Activated B cell treated with CpG ODN at 0.5 μM for 24 hours (primary cell): ENCODE results near the gene LMCD1. TPM values are rescaled to one million over a fixed set of nuclear protein-coding genes. Genes with fewer than 3 reads are reported as not detected.

Experiments used
- ATAC-seq: fragments of 200-7000 bp; cut with Tn5 transposase; one replicate; pipeline ENCODE4 v1.10.0; 2021; ENCODE audit warnings: low read depth, mild to moderate bottlenecking, moderate library complexity
- CTCF ChIA-PET: fragments of 350-600 bp; sonication (Branson Sonifier 250); formaldehyde crosslinking; loops from one replicate; lab custom pipeline; 2021; ENCODE audit warnings: antibody characterized with exemption; lab: Charles Lee
- POLR2A ChIA-PET: fragments of 350-600 bp; sonication (Branson Sonifier 250); formaldehyde crosslinking; loops from one replicate; lab custom pipeline; 2021; ENCODE audit warnings: antibody characterized with exemption; lab: Charles Lee
- DNase-seq: peaks from one replicate; pipeline ENCODE4 v3.0.0; 2022
- H3K27ac Mint-ChIP-seq: one replicate; pipeline ENCODE4 v1.8.0; 2020; ENCODE audit warnings: mixed read lengths
- H3K27me3 Mint-ChIP-seq: one replicate; pipeline ENCODE4 v1.8.0; 2021; ENCODE audit warnings: mixed read lengths
- H3K36me3 Mint-ChIP-seq: one replicate; pipeline ENCODE4 v1.8.0; 2021; ENCODE audit warnings: low read depth, mixed read lengths
- H3K4me1 Mint-ChIP-seq: one replicate; pipeline ENCODE4 v1.8.0; 2021; ENCODE audit warnings: mixed read lengths
- H3K4me3 Mint-ChIP-seq: one replicate; pipeline ENCODE4 v1.8.0; 2020; ENCODE audit warnings: mild to moderate bottlenecking, mixed read lengths
- H3K9me3 Mint-ChIP-seq: one replicate; pipeline ENCODE4 v1.8.0; 2020; ENCODE audit warnings: mixed read lengths
- CTCF ChIP-seq: fragments of 200-600 bp; IDR thresholded peaks from one replicate; pipeline ENCODE4 v1.8.0; 2022; ENCODE audit warnings: antibody characterized with exemption, mild to moderate bottlenecking
- intact Hi-C: fragments of 100-400 bp; cut with micrococcal nuclease; formaldehyde crosslinking; loops from one replicate; pipeline ENCODE4 v1.15.1; 2024
- total RNA-seq: library from RNA; stranded (reverse); gene quantifications from 2 replicates; pipeline ENCODE4 v1.2.3, GENCODE V29; 2022

The LMCD1 gene
- total RNA-seq, 1 donor from 2014 or later: 6.0 TPM

GRCh38 chr3:8530581-8530980 is 29.0 kb downstream of the LMCD1 start:
- H3K4me3 Mint-ChIP-seq: no peak overlapping the region
- POLR2A ChIA-PET: no interaction called here
- intact Hi-C loops: no loop called here
- CTCF ChIA-PET: no interaction called here
- no peaks in the 10 kb centered on the region for H3K4me1 Mint-ChIP-seq
- H3K36me3 Mint-ChIP-seq: no peaks in the 10 kb centered on the region
- H3K9me3 Mint-ChIP-seq: no peaks in the 10 kb centered on the region
- ATAC-seq (no peak), DNase-seq (no peak)
- TF ChIP-seq CTCF: no peak
- H3K27me3 Mint-ChIP-seq: peaks cover 4% of the 10 kb centered on the region
- H3K27ac Mint-ChIP-seq: no peak overlapping the region

- intact Hi-C loops: no loop called here
- TF ChIP-seq CTCF: no peak
- Mint-ChIP-seq H3K4me1 (no peaks in the 10 kb centered on the region), H3K36me3 (no peaks in the 10 kb centered on the region), H3K27ac (no peak overlapping the region), H3K9me3 (no peaks in the 10 kb centered on the region), H3K27me3 (peaks cover 4% of the 10 kb centered on the region), H3K4me3 (no peak overlapping the region)
- ChIA-PET CTCF (no interaction called here), POLR2A (no interaction called here)
- DNase-seq: no peak
- ATAC-seq: no peak
These were observed 30.7 kb downstream of the LMCD1 start for GRCh38 chr3:8532251-8532871.

GRCh38 chr3:8536096-8537056 is 34.8 kb downstream of the LMCD1 start:
- no peaks in the 10 kb centered on the region for H3K36me3 Mint-ChIP-seq
- TF ChIP-seq CTCF: no peak
- no peak overlapping the region for H3K4me3 Mint-ChIP-seq
- ATAC-seq: no peak
- no peak overlapping the region for H3K27ac Mint-ChIP-seq
- peaks cover 4% of the 10 kb centered on the region for H3K27me3 Mint-ChIP-seq
- intact Hi-C loops: no loop called here
- POLR2A ChIA-PET: no interaction called here
- CTCF ChIA-PET: no interaction called here
- H3K4me1 Mint-ChIP-seq: no peaks in the 10 kb centered on the region
- DNase-seq: no peak
- H3K9me3 Mint-ChIP-seq: no peaks in the 10 kb centered on the region

- intact Hi-C loops: no loop called here
- Mint-ChIP-seq H3K27ac (no peak overlapping the region), H3K4me3 (no peak overlapping the region), H3K36me3 (no peaks in the 10 kb centered on the region), H3K4me1 (no peaks in the 10 kb centered on the region), H3K9me3 (no peaks in the 10 kb centered on the region), H3K27me3 (peaks cover 4% of the 10 kb centered on the region)
- POLR2A ChIA-PET: no interaction called here
- DNase-seq (no peak), ATAC-seq (no peak)
- TF ChIP-seq CTCF: no peak
- CTCF ChIA-PET: no interaction called here
These were observed 35.8 kb downstream of the LMCD1 start for GRCh38 chr3:8537440-8537839.

- H3K9me3 Mint-ChIP-seq: no peaks in the 10 kb centered on the region
- H3K27me3 Mint-ChIP-seq: peaks cover 4% of the 10 kb centered on the region
- no peaks in the 10 kb centered on the region for H3K4me1 Mint-ChIP-seq
- CTCF ChIA-PET: no interaction called here
- H3K27ac Mint-ChIP-seq: no peak overlapping the region
- no peak for DNase-seq
- TF ChIP-seq CTCF: no peak
- intact Hi-C loops: no loop called here
- no peak overlapping the region for H3K4me3 Mint-ChIP-seq
- POLR2A ChIA-PET: no interaction called here
- ATAC-seq: no peak
- no peaks in the 10 kb centered on the region for H3K36me3 Mint-ChIP-seq
These were observed 36.6 kb downstream of the LMCD1 start for GRCh38 chr3:8538223-8538622.
